ENCODE results near the gene CIB4. TPM values are rescaled to one million over a fixed set of nuclear protein-coding genes. Genes with fewer than 3 reads are reported as not detected.

Gene CIB4

Small RNA genes within 50 kb of the gene (small RNA-seq; reads per million reads assigned to genes)
- gene AC015977.1 (ENCODE audit: low read depth): not detected
